OCI-LY7 (cell line): ENCODE results near the gene KCNAB3.

Experiments used
- CTCF ChIP-seq: fragments of 200-600 bp; sonication (generic); conservative IDR thresholded peaks from 2 replicates; pipeline ENCODE4 v1.5.1; 2014; ENCODE audit warnings: mild to moderate bottlenecking, antibody characterized with exemption, low read length, moderate library complexity, mixed read lengths
- EZH2phosphoT487 ChIP-seq: fragments of 200-600 bp; sonication (generic); IDR thresholded peaks from 2 replicates; pipeline ENCODE4 v1.6.1; 2018; ENCODE audit warnings: low read depth, borderline replicate concordance, mild to moderate bottlenecking, mixed run types, antibody characterized with exemption, low read length, moderate library complexity, mixed read lengths

GRCh38 chr17:7972131-7972785 lies 42.6 kb upstream of the KCNAB3 start:
- TF ChIP-seq CTCF (peak; percentile 69), EZH2phosphoT487 (no peak)
